Nephron progenitor cell (in vitro differentiated cells): Measurements from ENCODE around the gene FBXL17.

Source experiments
- DNase-seq: peaks from one replicate; pipeline ENCODE4 v3.0.0; 2021
- H3K27ac Mint-ChIP-seq: 2 replicates; pipeline ENCODE4 v1.8.0; 2021; ENCODE audit warnings: mild to moderate bottlenecking, moderate library complexity, mixed read lengths
- H3K27me3 Mint-ChIP-seq: 2 replicates; pipeline ENCODE4 v1.8.0; 2021; ENCODE audit warnings: mild to moderate bottlenecking, low read depth, mixed read lengths; ENCODE audit not compliant: poor library complexity
- H3K36me3 Mint-ChIP-seq: 2 replicates; pipeline ENCODE4 v1.8.0; 2021; ENCODE audit warnings: low read depth, mixed read lengths
- H3K4me1 Mint-ChIP-seq: 2 replicates; pipeline ENCODE4 v1.8.0; 2021; ENCODE audit warnings: mixed read lengths
- H3K4me3 Mint-ChIP-seq: 2 replicates; pipeline ENCODE4 v1.8.0; 2021; ENCODE audit warnings: mild to moderate bottlenecking, moderate library complexity, mixed read lengths
- H3K9me3 Mint-ChIP-seq: 2 replicates; pipeline ENCODE4 v1.8.0; 2021; ENCODE audit warnings: mild to moderate bottlenecking, moderate library complexity, mixed read lengths
- TF ChIP-seq, protein P1 (sequence below): fragments of 200-600 bp; sonication (generic); IDR thresholded peaks from 2 replicates; pipeline ENCODE4 v1.5.0; 2021; ENCODE audit warnings: antibody characterized with exemption

The FBXL17 gene

DNA sequence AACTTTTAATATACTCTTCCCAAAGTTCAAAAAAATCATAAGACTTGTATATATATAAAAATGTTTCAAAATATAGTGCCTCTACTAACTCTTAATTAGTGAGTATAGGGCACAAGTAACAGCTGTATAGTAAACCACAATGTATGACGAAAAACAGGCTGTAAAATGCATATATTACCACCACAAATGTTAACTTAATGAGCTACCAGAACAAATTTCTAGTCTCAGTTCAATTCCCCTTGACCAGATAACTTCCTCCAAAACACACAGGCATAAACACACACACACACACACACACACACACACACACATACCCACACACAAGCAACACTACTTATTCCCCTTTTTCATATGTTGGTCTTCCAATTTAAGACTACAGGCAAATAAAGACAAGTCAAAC, 78.8 kb downstream of the FBXL17 start:
- no peak overlapping the region for H3K4me3 Mint-ChIP-seq
- no peaks in the 10 kb centered on the region for H3K36me3 Mint-ChIP-seq
- no peak for DNase-seq
- H3K27me3 Mint-ChIP-seq: no peaks in the 10 kb centered on the region
- peak overlapping the region; percentile 2 for H3K27ac Mint-ChIP-seq
- TF ChIP-seq, protein P1, sequence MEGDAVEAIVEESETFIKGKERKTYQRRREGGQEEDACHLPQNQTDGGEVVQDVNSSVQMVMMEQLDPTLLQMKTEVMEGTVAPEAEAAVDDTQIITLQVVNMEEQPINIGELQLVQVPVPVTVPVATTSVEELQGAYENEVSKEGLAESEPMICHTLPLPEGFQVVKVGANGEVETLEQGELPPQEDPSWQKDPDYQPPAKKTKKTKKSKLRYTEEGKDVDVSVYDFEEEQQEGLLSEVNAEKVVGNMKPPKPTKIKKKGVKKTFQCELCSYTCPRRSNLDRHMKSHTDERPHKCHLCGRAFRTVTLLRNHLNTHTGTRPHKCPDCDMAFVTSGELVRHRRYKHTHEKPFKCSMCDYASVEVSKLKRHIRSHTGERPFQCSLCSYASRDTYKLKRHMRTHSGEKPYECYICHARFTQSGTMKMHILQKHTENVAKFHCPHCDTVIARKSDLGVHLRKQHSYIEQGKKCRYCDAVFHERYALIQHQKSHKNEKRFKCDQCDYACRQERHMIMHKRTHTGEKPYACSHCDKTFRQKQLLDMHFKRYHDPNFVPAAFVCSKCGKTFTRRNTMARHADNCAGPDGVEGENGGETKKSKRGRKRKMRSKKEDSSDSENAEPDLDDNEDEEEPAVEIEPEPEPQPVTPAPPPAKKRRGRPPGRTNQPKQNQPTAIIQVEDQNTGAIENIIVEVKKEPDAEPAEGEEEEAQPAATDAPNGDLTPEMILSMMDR: no peak
- no peaks in the 10 kb centered on the region for H3K9me3 Mint-ChIP-seq
- H3K4me1 Mint-ChIP-seq: no peaks in the 10 kb centered on the region

DNA sequence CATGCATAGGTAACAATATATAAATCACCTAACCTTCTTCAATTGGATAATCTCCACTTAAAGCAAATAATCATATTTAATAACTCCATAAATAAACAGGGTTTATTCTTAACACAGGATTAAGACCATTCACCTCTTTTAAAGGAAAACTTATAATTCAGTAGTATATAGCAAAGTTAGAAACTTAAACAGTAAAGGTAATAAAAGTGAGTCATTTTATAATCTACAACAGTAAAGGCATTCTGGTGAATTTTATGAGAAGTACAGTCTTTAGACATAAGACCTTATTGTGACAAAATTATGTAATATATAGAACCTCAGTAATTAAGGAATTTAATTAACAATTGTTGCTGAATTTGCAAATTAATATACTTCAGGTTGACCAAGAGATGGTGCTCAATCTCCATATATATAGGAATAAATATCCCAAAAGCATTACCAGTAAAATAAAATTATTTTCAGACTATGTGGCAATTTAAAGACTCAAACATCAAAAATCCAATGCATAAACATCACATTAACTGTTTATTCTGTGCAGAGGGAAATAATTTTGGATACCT, 84.8 kb downstream of the FBXL17 start:
- Mint-ChIP-seq H3K4me3 (no peak overlapping the region), H3K27ac (no peak overlapping the region), H3K9me3 (no peaks in the 10 kb centered on the region), H3K4me1 (peaks cover 6% of the 10 kb centered on the region), H3K36me3 (no peaks in the 10 kb centered on the region), H3K27me3 (no peaks in the 10 kb centered on the region)
- TF ChIP-seq, protein P1: no peak
- no peak for DNase-seq

DNA sequence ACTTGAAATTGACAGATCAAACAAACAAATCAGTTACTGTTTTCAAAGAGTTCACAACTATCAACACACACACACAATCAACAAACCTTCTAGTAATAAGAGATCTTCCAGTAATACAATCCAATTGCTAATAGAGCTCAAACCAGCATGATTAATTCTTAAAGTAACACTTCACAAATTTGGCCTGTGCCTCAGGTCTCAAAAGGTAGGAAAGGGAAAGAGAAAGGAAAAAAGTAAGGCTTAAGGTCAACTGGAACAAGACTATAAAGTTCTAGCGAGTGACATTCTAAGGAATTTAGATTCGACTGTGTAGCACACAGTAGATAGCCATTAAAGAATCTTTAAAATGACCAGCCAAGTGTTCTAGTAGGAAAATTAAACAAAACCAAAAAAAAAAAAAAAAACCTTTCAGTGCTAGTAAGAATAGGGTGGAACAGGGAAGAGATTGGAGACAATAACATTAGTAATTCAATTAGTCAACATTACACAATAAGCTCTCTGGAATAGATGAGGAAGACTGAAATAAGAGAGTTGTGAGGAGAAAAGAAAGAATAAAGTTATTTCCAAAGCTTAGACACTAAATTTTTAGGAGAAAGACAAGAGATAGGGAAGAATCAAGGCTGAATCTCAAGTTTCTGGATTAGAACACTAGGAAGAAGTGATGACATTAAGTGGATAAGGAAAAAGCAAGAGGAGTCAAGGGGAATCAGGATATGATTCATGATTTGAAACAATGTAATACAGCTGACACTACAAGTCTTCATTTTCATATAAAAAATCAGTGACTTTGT, 86.1 kb downstream of the FBXL17 start:
- no peak for DNase-seq
- H3K9me3 Mint-ChIP-seq: no peaks in the 10 kb centered on the region
- TF ChIP-seq, protein P1: no peak

DNA sequence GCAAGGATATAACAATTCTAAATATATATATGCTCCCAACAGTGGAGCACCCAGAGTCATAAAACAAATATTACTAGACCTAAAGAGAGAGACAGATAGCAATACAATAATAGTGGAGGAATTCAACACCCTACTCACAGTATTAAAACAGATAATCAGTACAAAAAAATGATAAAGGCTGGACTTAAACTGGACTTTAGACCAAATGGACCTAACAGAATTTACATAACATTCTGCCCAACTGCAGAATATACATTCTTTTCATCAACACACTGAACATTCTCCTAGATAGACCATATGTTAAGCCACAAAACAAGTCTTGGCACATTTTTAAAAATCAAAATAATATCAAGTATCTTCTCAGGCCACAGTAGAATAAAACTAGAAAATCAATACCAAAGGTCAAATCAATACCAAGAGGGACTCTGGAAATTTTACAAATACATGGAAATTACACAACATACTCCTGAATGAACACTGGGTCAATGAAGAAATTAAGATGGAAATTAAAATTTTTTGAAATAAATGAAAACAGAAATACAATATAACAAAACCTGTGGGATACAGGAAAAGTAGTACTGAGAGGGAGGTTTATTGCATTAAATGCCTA, 100.8 kb downstream of the FBXL17 start:
- Mint-ChIP-seq H3K4me1 (peaks cover 24% of the 10 kb centered on the region), H3K36me3 (peaks cover 36% of the 10 kb centered on the region), H3K27ac (no peak overlapping the region), H3K4me3 (no peak overlapping the region), H3K9me3 (peaks cover 23% of the 10 kb centered on the region), H3K27me3 (peaks cover 3% of the 10 kb centered on the region)
- no peak for DNase-seq
- TF ChIP-seq, protein P1: no peak

More for the DNA sequence above, 86.1 kb downstream of the FBXL17 start:
- H3K27ac Mint-ChIP-seq: peak overlapping the region; percentile 6
- H3K36me3 Mint-ChIP-seq: no peaks in the 10 kb centered on the region
- H3K4me3 Mint-ChIP-seq: no peak overlapping the region
- H3K4me1 Mint-ChIP-seq: peaks cover 6% of the 10 kb centered on the region
- H3K27me3 Mint-ChIP-seq: no peaks in the 10 kb centered on the region

DNA sequence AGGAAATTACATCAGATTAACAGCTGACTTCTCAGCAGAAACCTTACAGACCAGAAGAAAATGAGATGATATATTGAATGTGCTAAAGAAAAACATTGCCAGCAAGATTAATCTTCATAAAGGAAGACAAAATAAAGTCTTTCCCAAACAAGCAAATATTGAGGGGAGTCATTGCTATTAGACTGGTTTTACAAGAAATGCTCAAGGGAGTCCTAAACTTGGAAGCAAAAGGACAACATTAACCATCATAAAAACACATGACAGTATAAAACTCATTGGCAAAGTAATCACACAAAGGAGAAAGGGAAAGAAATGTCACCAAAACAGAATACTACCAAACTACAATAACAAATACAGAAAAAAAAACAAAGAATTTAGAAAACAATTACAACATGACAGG, 101.7 kb downstream of the FBXL17 start:
- Mint-ChIP-seq H3K4me3 (no peak overlapping the region), H3K4me1 (peaks cover 24% of the 10 kb centered on the region), H3K27me3 (peaks cover 3% of the 10 kb centered on the region), H3K27ac (no peak overlapping the region), H3K9me3 (peaks cover 23% of the 10 kb centered on the region), H3K36me3 (peaks cover 32% of the 10 kb centered on the region)
- no peak for DNase-seq
- TF ChIP-seq, protein P1: no peak
